Skin epidermis (tissue), 12 donors: ENCODE results near the gene ADGRB3.

Experiments used
- H3K27ac ChIP-seq, 21 experiments: fragments of 200-600 bp; sonication (generic) in 11 of 21; one replicate each; pipeline ENCODE4 v1.5.0; 2020; ENCODE audit warnings: mild to moderate bottlenecking in 3 of 21, inconsistent platforms in 2 of 21, moderate library complexity in 2 of 21
- H3K4me3 ChIP-seq, 7 experiments: fragments of 200-600 bp; sonication (generic) in 2 of 7; one replicate each; pipeline ENCODE4 v1.5.0; 2020; ENCODE audit warnings: inconsistent platforms in 2 of 7, mild to moderate bottlenecking in 2 of 7, moderate library complexity in 1 of 7

Gene ADGRB3

GRCh38 chr6:69339163-69339550 lies 704.1 kb downstream of the ADGRB3 start:
- Histone ChIP-seq H3K4me3 (no peak overlapping the region), H3K27ac (no peak overlapping the region)

GRCh38 chr6:69340196-69340595 lies 705.1 kb downstream of the ADGRB3 start:
- no peak overlapping the region for H3K27ac ChIP-seq
- H3K4me3 ChIP-seq = no peak overlapping the region

GRCh38 chr6:69343851-69344250 lies 708.8 kb downstream of the ADGRB3 start:
- no peak overlapping the region for H3K27ac ChIP-seq
- no peak overlapping the region for H3K4me3 ChIP-seq

- no peak overlapping the region for H3K27ac ChIP-seq
Observed at GRCh38 chr6:69349771-69350170, 714.7 kb downstream of the ADGRB3 start.

GRCh38 chr6:69362209-69362608 lies 727.1 kb downstream of the ADGRB3 start:
- Histone ChIP-seq H3K4me3 (no peak overlapping the region), H3K27ac (no peak overlapping the region)

More at GRCh38 chr6:69349771-69350170, 714.7 kb downstream of the ADGRB3 start:
- no peak overlapping the region for H3K4me3 ChIP-seq

GRCh38 chr6:69366831-69367230 lies 731.7 kb downstream of the ADGRB3 start:
- H3K27ac ChIP-seq = no peak overlapping the region
- H3K4me3 ChIP-seq = no peak overlapping the region

- H3K27ac ChIP-seq = no peak overlapping the region
- H3K4me3 ChIP-seq = no peak overlapping the region
Observed at GRCh38 chr6:69368613-69369012, 733.5 kb downstream of the ADGRB3 start.

GRCh38 chr6:69370763-69371162 lies 735.7 kb downstream of the ADGRB3 start:
- Histone ChIP-seq H3K27ac (no peak overlapping the region), H3K4me3 (no peak overlapping the region)

- H3K4me3 ChIP-seq = no peak overlapping the region
- no peak overlapping the region for H3K27ac ChIP-seq
Observed at GRCh38 chr6:69378326-69378725, 743.2 kb downstream of the ADGRB3 start.

GRCh38 chr6:69379518-69379917 lies 744.4 kb downstream of the ADGRB3 start:
- Histone ChIP-seq H3K4me3 (no peak overlapping the region), H3K27ac (no peak overlapping the region)

- Histone ChIP-seq H3K27ac (no peak overlapping the region), H3K4me3 (no peak overlapping the region)
Observed at GRCh38 chr6:69383627-69384026, 748.5 kb downstream of the ADGRB3 start.

GRCh38 chr6:69386426-69386825 lies 751.3 kb downstream of the ADGRB3 start:
- H3K27ac ChIP-seq = no peak overlapping the region
- no peak overlapping the region for H3K4me3 ChIP-seq

GRCh38 chr6:69390125-69390524 lies 755.0 kb downstream of the ADGRB3 start:
- H3K27ac ChIP-seq = no peak overlapping the region
- no peak overlapping the region for H3K4me3 ChIP-seq

- H3K4me3 ChIP-seq = no peak overlapping the region
- no peak overlapping the region for H3K27ac ChIP-seq
Observed at GRCh38 chr6:69391106-69391505, 756.0 kb downstream of the ADGRB3 start.

- no peak overlapping the region for H3K27ac ChIP-seq
- H3K4me3 ChIP-seq = no peak overlapping the region
Observed at GRCh38 chr6:69392745-69393144, 757.7 kb downstream of the ADGRB3 start.

- Histone ChIP-seq H3K4me3 (no peak overlapping the region), H3K27ac (no peak overlapping the region)
Observed at GRCh38 chr6:69398311-69398710, 763.2 kb downstream of the ADGRB3 start.

- H3K27ac ChIP-seq = no peak overlapping the region
Observed at GRCh38 chr6:69398729-69399128, 763.6 kb downstream of the ADGRB3 start.

GRCh38 chr6:69408886-69409285 lies 773.8 kb downstream of the ADGRB3 start:
- Histone ChIP-seq H3K27ac (no peak overlapping the region), H3K4me3 (no peak overlapping the region)

More at GRCh38 chr6:69398729-69399128, 763.6 kb downstream of the ADGRB3 start:
- no peak overlapping the region for H3K4me3 ChIP-seq

GRCh38 chr6:69416776-69417175 lies 781.7 kb downstream of the ADGRB3 start:
- Histone ChIP-seq H3K27ac (no peak overlapping the region), H3K4me3 (no peak overlapping the region)

- Histone ChIP-seq H3K4me3 (no peak overlapping the region), H3K27ac (no peak overlapping the region)
Observed at GRCh38 chr6:69421269-69421668, 786.2 kb downstream of the ADGRB3 start.

GRCh38 chr6:69422020-69422419 lies 786.9 kb downstream of the ADGRB3 start:
- no peak overlapping the region for H3K27ac ChIP-seq
- H3K4me3 ChIP-seq = no peak overlapping the region

GRCh38 chr6:69422475-69422874 lies 787.4 kb downstream of the ADGRB3 start:
- H3K27ac ChIP-seq = no peak overlapping the region
- no peak overlapping the region for H3K4me3 ChIP-seq

GRCh38 chr6:69423785-69424184 lies 788.7 kb downstream of the ADGRB3 start:
- Histone ChIP-seq H3K27ac (no peak overlapping the region), H3K4me3 (no peak overlapping the region)
